ENCODE results near the gene KSR1. TPM values are rescaled to one million over a fixed set of nuclear protein-coding genes. Genes with fewer than 3 reads are reported as not detected.
"Not testable (repeated sequence)": the region's sequence is repeated elsewhere in the genome, so short reads cannot be mapped to it uniquely, and the experiment has no call there.

KSR1 gene
- total RNA-seq, 1 donor from 2014 or later: 122 TPM

GRCh38 chr17:27632766-27633165 lies 176.5 kb downstream of the KSR1 start:
- DNase-seq (ENCODE audit: low spot score); H3K9me3 Mint-ChIP-seq; H3K27me3 Mint-ChIP-seq (ENCODE audit: insufficient read depth); intact Hi-C loops (cut with micrococcal nuclease): not testable (repeated sequence)
- Mint-ChIP-seq H3K4me3 (peak overlapping the region; percentile 89), H3K27ac (peak overlapping the region; percentile 49), H3K4me1 (ENCODE audit: low read depth) (peaks cover 54% of the 10 kb centered on the region), H3K36me3 (ENCODE audit: low read depth) (peaks cover 25% of the 10 kb centered on the region)

- Mint-ChIP-seq H3K36me3 (ENCODE audit: low read depth) (peaks cover 23% of the 10 kb centered on the region), H3K27me3 (ENCODE audit: insufficient read depth) (no peaks in the 10 kb centered on the region), H3K4me1 (ENCODE audit: low read depth) (peaks cover 54% of the 10 kb centered on the region), H3K9me3 (no peaks in the 10 kb centered on the region), H3K27ac (peak overlapping the region; percentile 31), H3K4me3 (peak overlapping the region; percentile 52)
- intact Hi-C loops (cut with micrococcal nuclease): no loop called here
- DNase-seq (ENCODE audit: low spot score): no peak
Measured at GRCh38 chr17:27633312-27634025, 177.2 kb downstream of the KSR1 start.

GRCh38 chr17:27634026-27634335 lies 177.7 kb downstream of the KSR1 start:
- no peak for DNase-seq (ENCODE audit: low spot score)
- H3K4me1 Mint-ChIP-seq (ENCODE audit: low read depth): peaks cover 53% of the 10 kb centered on the region
- intact Hi-C loops (cut with micrococcal nuclease): no loop called here
- H3K27me3 Mint-ChIP-seq (ENCODE audit: insufficient read depth): no peaks in the 10 kb centered on the region
- no peak overlapping the region for H3K4me3 Mint-ChIP-seq
- H3K36me3 Mint-ChIP-seq (ENCODE audit: low read depth): peaks cover 22% of the 10 kb centered on the region
- no peak overlapping the region for H3K27ac Mint-ChIP-seq
- no peaks in the 10 kb centered on the region for H3K9me3 Mint-ChIP-seq

GRCh38 chr17:27634776-27635175 lies 178.5 kb downstream of the KSR1 start:
- DNase-seq (ENCODE audit: low spot score): no peak
- Mint-ChIP-seq H3K4me1 (ENCODE audit: low read depth) (peaks cover 47% of the 10 kb centered on the region), H3K27ac (peak overlapping the region; percentile 47), H3K9me3 (no peaks in the 10 kb centered on the region), H3K4me3 (no peak overlapping the region), H3K36me3 (ENCODE audit: low read depth) (peaks cover 18% of the 10 kb centered on the region), H3K27me3 (ENCODE audit: insufficient read depth) (no peaks in the 10 kb centered on the region)
- intact Hi-C loops (cut with micrococcal nuclease): no loop called here

- peaks cover 41% of the 10 kb centered on the region for H3K4me1 Mint-ChIP-seq (ENCODE audit: low read depth)
- no peak overlapping the region for H3K27ac Mint-ChIP-seq
- DNase-seq (ENCODE audit: low spot score): no peak
- H3K36me3 Mint-ChIP-seq (ENCODE audit: low read depth): peaks cover 19% of the 10 kb centered on the region
- H3K4me3 Mint-ChIP-seq: no peak overlapping the region
- intact Hi-C loops (cut with micrococcal nuclease): no loop called here
- H3K9me3 Mint-ChIP-seq: no peaks in the 10 kb centered on the region
- H3K27me3 Mint-ChIP-seq (ENCODE audit: insufficient read depth): no peaks in the 10 kb centered on the region
Measured at GRCh38 chr17:27635275-27635823, 179.1 kb downstream of the KSR1 start.

- peaks cover 34% of the 10 kb centered on the region for H3K4me1 Mint-ChIP-seq (ENCODE audit: low read depth)
- H3K27me3 Mint-ChIP-seq (ENCODE audit: insufficient read depth); DNase-seq (ENCODE audit: low spot score); H3K4me3 Mint-ChIP-seq; intact Hi-C loops (cut with micrococcal nuclease); H3K9me3 Mint-ChIP-seq: not testable (repeated sequence)
- peak overlapping the region; percentile 43 for H3K27ac Mint-ChIP-seq
- peaks cover 17% of the 10 kb centered on the region for H3K36me3 Mint-ChIP-seq (ENCODE audit: low read depth)
Measured at GRCh38 chr17:27636005-27636520, 179.8 kb downstream of the KSR1 start.

- H3K27ac Mint-ChIP-seq; DNase-seq (ENCODE audit: low spot score); H3K27me3 Mint-ChIP-seq (ENCODE audit: insufficient read depth); H3K4me3 Mint-ChIP-seq; intact Hi-C loops (cut with micrococcal nuclease); H3K9me3 Mint-ChIP-seq: not testable (repeated sequence)
- H3K36me3 Mint-ChIP-seq (ENCODE audit: low read depth): peaks cover 20% of the 10 kb centered on the region
- H3K4me1 Mint-ChIP-seq (ENCODE audit: low read depth): peaks cover 24% of the 10 kb centered on the region
Measured at GRCh38 chr17:27637818-27638217, 181.6 kb downstream of the KSR1 start.

- H3K4me3 Mint-ChIP-seq; intact Hi-C loops (cut with micrococcal nuclease); H3K9me3 Mint-ChIP-seq; H3K27ac Mint-ChIP-seq; H3K27me3 Mint-ChIP-seq (ENCODE audit: insufficient read depth); DNase-seq (ENCODE audit: low spot score): not testable (repeated sequence)
- peaks cover 20% of the 10 kb centered on the region for H3K36me3 Mint-ChIP-seq (ENCODE audit: low read depth)
- H3K4me1 Mint-ChIP-seq (ENCODE audit: low read depth): peaks cover 18% of the 10 kb centered on the region
Measured at GRCh38 chr17:27638415-27638914, 182.2 kb downstream of the KSR1 start.

GRCh38 chr17:27640790-27641189 lies 184.5 kb downstream of the KSR1 start:
- intact Hi-C loops (cut with micrococcal nuclease): no loop called here
- H3K36me3 Mint-ChIP-seq (ENCODE audit: low read depth): peaks cover 20% of the 10 kb centered on the region
- H3K27ac Mint-ChIP-seq: no peak overlapping the region
- H3K9me3 Mint-ChIP-seq: no peaks in the 10 kb centered on the region
- no peak for DNase-seq (ENCODE audit: low spot score)
- H3K27me3 Mint-ChIP-seq (ENCODE audit: insufficient read depth): no peaks in the 10 kb centered on the region
- peaks cover under 1% of the 10 kb centered on the region for H3K4me1 Mint-ChIP-seq (ENCODE audit: low read depth)
- no peak overlapping the region for H3K4me3 Mint-ChIP-seq

- no peak overlapping the region for H3K27ac Mint-ChIP-seq
- no peak overlapping the region for H3K4me3 Mint-ChIP-seq
- DNase-seq (ENCODE audit: low spot score): no peak
- peaks cover 28% of the 10 kb centered on the region for H3K36me3 Mint-ChIP-seq (ENCODE audit: low read depth)
- no peaks in the 10 kb centered on the region for H3K9me3 Mint-ChIP-seq
- peaks cover 4% of the 10 kb centered on the region for H3K4me1 Mint-ChIP-seq (ENCODE audit: low read depth)
- intact Hi-C loops (cut with micrococcal nuclease): no loop called here
- H3K27me3 Mint-ChIP-seq (ENCODE audit: insufficient read depth): no peaks in the 10 kb centered on the region
Measured at GRCh38 chr17:27644586-27644985, 188.3 kb downstream of the KSR1 start.

- H3K27ac Mint-ChIP-seq; DNase-seq (ENCODE audit: low spot score); H3K4me1 Mint-ChIP-seq (ENCODE audit: low read depth); intact Hi-C loops (cut with micrococcal nuclease); H3K9me3 Mint-ChIP-seq; H3K4me3 Mint-ChIP-seq; H3K27me3 Mint-ChIP-seq (ENCODE audit: insufficient read depth): not testable (repeated sequence)
- peaks cover 25% of the 10 kb centered on the region for H3K36me3 Mint-ChIP-seq (ENCODE audit: low read depth)
Measured at GRCh38 chr17:27645621-27646020, 189.4 kb downstream of the KSR1 start.

GRCh38 chr17:27646232-27646631 lies 190.0 kb downstream of the KSR1 start:
- Mint-ChIP-seq H3K4me3 (no peak overlapping the region), H3K9me3 (no peaks in the 10 kb centered on the region), H3K27me3 (ENCODE audit: insufficient read depth) (no peaks in the 10 kb centered on the region), H3K27ac (no peak overlapping the region), H3K36me3 (ENCODE audit: low read depth) (peaks cover 25% of the 10 kb centered on the region), H3K4me1 (ENCODE audit: low read depth) (peaks cover 4% of the 10 kb centered on the region)
- DNase-seq (ENCODE audit: low spot score): no peak
- intact Hi-C loops (cut with micrococcal nuclease): no loop called here

- H3K4me1 Mint-ChIP-seq (ENCODE audit: low read depth): peaks cover 12% of the 10 kb centered on the region
- H3K9me3 Mint-ChIP-seq: no peaks in the 10 kb centered on the region
- no peaks in the 10 kb centered on the region for H3K27me3 Mint-ChIP-seq (ENCODE audit: insufficient read depth)
- H3K4me3 Mint-ChIP-seq: no peak overlapping the region
- H3K36me3 Mint-ChIP-seq (ENCODE audit: low read depth): peaks cover 21% of the 10 kb centered on the region
- H3K27ac Mint-ChIP-seq: peak overlapping the region; percentile 15
- no peak for DNase-seq (ENCODE audit: low spot score)
- intact Hi-C loops (cut with micrococcal nuclease): no loop called here
Measured at GRCh38 chr17:27647765-27648164, 191.5 kb downstream of the KSR1 start.
